Endothelial cell of umbilical vein (primary cell): ENCODE measurements around the gene ITGB1BP1.

Experiments used
- EZH2 ChIP-seq: IDR thresholded peaks from 2 replicates; pipeline ENCODE4 v1.6.1; 2012; ENCODE audit warnings: borderline replicate concordance, low read depth, mild to moderate bottlenecking, moderate library complexity, low read length, inconsistent platforms; ENCODE audit not compliant: severe bottlenecking
- MYC ChIP-seq: IDR thresholded peaks from one replicate; pipeline ENCODE4 v1.6.1; 2011; ENCODE audit warnings: mild to moderate bottlenecking, low read depth, low read length
- POLR2A ChIP-seq: IDR thresholded peaks from 2 replicates; pipeline ENCODE4 v1.6.1; 2012; ENCODE audit warnings: low read depth, mild to moderate bottlenecking, control low read depth, low read length
- POLR2AphosphoS5 ChIP-seq: IDR thresholded peaks from 2 replicates; pipeline ENCODE4 v1.6.1; 2012; ENCODE audit warnings: low read depth, mild to moderate bottlenecking, control low read depth, low read length, moderate library complexity; ENCODE audit not compliant: insufficient read depth
- TF ChIP-seq, protein P1 (sequence below), 2 donors: IDR thresholded peaks; 1 replicate in 1 of 2; 2 replicates in 1 of 2; pipeline ENCODE4 v1.5.1; 2011; ENCODE audit warnings: low read length in 2 of 2, mild to moderate bottlenecking in 2 of 2, moderate library complexity in 2 of 2, control low read depth in 1 of 2, inconsistent platforms in 1 of 2, low read depth in 1 of 2; ENCODE audit not compliant: insufficient read depth in 1 of 2; ENCODE audit errors: extremely low read depth in 1 of 2

DNA sequence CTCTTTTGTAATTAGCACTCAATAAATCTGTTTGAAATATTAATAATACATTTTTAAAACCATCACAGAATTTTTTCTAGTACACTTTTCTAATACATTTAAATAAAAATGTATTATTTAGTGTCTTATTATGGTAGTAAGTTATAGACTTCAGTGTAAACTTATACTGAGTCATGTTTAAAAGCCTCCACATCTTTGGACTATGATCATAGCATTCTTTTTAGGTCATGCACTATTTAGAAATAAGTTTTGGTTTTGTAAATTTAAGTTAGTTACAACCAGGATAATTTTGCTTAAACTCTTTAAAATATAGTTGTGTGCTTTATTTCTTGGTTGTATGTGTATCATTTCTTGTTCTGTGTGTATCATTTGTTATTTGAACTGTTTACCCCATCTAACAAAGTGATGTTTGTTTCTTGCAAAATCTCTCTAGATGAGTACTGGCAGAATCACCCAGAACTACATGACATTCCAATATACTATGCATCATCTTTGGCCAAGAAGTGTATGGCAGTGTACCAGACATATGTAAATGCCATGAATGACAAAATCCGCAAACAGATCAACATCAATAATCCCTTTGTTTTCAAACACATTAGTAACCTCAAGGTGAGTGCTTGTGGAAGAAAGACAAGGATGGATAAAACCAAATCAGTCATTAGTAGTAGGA, 16.9 kb upstream of the ITGB1BP1 start:
- TF ChIP-seq POLR2AphosphoS5 (no peak), EZH2 (no peak), MYC (no peak), POLR2A (no peak)
- TF ChIP-seq, protein P1, sequence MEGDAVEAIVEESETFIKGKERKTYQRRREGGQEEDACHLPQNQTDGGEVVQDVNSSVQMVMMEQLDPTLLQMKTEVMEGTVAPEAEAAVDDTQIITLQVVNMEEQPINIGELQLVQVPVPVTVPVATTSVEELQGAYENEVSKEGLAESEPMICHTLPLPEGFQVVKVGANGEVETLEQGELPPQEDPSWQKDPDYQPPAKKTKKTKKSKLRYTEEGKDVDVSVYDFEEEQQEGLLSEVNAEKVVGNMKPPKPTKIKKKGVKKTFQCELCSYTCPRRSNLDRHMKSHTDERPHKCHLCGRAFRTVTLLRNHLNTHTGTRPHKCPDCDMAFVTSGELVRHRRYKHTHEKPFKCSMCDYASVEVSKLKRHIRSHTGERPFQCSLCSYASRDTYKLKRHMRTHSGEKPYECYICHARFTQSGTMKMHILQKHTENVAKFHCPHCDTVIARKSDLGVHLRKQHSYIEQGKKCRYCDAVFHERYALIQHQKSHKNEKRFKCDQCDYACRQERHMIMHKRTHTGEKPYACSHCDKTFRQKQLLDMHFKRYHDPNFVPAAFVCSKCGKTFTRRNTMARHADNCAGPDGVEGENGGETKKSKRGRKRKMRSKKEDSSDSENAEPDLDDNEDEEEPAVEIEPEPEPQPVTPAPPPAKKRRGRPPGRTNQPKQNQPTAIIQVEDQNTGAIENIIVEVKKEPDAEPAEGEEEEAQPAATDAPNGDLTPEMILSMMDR (IDR thresholded peaks at IDR 0.05; ENCODE audit: extremely low read depth in 1 of 2, insufficient read depth in 1 of 2, low read depth in 1 of 2, low read length in 2 of 2): no peak
